H1 (cell line): ENCODE measurements around the gene C16orf87. TPM values are rescaled to one million over a fixed set of nuclear protein-coding genes. Genes with fewer than 3 reads are reported as not detected.

Experiments
- BACH1 ChIP-seq: IDR thresholded peaks from 2 replicates; pipeline ENCODE4 v1.6.1; 2012; ENCODE audit warnings: low read length, improper control_type of control experiment
- MAFK ChIP-seq: IDR thresholded peaks from 2 replicates; pipeline ENCODE4 v1.6.1; 2012; ENCODE audit warnings: low read depth, mild to moderate bottlenecking, improper control_type of control experiment, low read length
- polyA plus RNA-seq, 7 experiments: library from polyadenylated mRNA; depleted of rRNA in 3 of 7; stranded (reverse) in 5 of 7; unstranded in 2 of 7; fragments of >200 nt in 5 of 7; fragments of 200-250 nt in 2 of 7; gene quantifications; 1 replicate in 5 of 7; 2 replicates in 1 of 7; 4 replicates in 1 of 7; pipeline versions ENCODE4 v1.2.1 to v1.2.3, GENCODE V29; 2011 to 2013; ENCODE audit warnings: missing spikeins in 2 of 7, mixed read lengths in 2 of 7
- total RNA-seq: library from RNA; stranded (reverse); fragmentation: NEBNext Ultra II Directional; extraction: Animal tissue kit (Norgen Biotek cat#: 25700); gene quantifications from 2 replicates; pipeline ENCODE4 v1.2.1, GENCODE V29; 2021
- TF ChIP-seq, protein P1 (sequence below): fragments of 300-600 bp; sonication (generic); IDR thresholded peaks from 2 replicates; pipeline ENCODE4 v1.7.1; 2012; ENCODE audit warnings: low read length, moderate library complexity, mild to moderate bottlenecking, inconsistent platforms; ENCODE audit not compliant: insufficient replicate concordance

C16orf87 gene
- total and polyA plus RNA-seq, 2 of the 8 experiments (the other 6 are each of a cell fraction or from before 2014, with no cell fraction given): 4.8 to 21.8 TPM

GRCh38 chr16:46803373-46803772, 27.6 kb downstream of the C16orf87 start (continued):
- TF ChIP-seq, protein P1, sequence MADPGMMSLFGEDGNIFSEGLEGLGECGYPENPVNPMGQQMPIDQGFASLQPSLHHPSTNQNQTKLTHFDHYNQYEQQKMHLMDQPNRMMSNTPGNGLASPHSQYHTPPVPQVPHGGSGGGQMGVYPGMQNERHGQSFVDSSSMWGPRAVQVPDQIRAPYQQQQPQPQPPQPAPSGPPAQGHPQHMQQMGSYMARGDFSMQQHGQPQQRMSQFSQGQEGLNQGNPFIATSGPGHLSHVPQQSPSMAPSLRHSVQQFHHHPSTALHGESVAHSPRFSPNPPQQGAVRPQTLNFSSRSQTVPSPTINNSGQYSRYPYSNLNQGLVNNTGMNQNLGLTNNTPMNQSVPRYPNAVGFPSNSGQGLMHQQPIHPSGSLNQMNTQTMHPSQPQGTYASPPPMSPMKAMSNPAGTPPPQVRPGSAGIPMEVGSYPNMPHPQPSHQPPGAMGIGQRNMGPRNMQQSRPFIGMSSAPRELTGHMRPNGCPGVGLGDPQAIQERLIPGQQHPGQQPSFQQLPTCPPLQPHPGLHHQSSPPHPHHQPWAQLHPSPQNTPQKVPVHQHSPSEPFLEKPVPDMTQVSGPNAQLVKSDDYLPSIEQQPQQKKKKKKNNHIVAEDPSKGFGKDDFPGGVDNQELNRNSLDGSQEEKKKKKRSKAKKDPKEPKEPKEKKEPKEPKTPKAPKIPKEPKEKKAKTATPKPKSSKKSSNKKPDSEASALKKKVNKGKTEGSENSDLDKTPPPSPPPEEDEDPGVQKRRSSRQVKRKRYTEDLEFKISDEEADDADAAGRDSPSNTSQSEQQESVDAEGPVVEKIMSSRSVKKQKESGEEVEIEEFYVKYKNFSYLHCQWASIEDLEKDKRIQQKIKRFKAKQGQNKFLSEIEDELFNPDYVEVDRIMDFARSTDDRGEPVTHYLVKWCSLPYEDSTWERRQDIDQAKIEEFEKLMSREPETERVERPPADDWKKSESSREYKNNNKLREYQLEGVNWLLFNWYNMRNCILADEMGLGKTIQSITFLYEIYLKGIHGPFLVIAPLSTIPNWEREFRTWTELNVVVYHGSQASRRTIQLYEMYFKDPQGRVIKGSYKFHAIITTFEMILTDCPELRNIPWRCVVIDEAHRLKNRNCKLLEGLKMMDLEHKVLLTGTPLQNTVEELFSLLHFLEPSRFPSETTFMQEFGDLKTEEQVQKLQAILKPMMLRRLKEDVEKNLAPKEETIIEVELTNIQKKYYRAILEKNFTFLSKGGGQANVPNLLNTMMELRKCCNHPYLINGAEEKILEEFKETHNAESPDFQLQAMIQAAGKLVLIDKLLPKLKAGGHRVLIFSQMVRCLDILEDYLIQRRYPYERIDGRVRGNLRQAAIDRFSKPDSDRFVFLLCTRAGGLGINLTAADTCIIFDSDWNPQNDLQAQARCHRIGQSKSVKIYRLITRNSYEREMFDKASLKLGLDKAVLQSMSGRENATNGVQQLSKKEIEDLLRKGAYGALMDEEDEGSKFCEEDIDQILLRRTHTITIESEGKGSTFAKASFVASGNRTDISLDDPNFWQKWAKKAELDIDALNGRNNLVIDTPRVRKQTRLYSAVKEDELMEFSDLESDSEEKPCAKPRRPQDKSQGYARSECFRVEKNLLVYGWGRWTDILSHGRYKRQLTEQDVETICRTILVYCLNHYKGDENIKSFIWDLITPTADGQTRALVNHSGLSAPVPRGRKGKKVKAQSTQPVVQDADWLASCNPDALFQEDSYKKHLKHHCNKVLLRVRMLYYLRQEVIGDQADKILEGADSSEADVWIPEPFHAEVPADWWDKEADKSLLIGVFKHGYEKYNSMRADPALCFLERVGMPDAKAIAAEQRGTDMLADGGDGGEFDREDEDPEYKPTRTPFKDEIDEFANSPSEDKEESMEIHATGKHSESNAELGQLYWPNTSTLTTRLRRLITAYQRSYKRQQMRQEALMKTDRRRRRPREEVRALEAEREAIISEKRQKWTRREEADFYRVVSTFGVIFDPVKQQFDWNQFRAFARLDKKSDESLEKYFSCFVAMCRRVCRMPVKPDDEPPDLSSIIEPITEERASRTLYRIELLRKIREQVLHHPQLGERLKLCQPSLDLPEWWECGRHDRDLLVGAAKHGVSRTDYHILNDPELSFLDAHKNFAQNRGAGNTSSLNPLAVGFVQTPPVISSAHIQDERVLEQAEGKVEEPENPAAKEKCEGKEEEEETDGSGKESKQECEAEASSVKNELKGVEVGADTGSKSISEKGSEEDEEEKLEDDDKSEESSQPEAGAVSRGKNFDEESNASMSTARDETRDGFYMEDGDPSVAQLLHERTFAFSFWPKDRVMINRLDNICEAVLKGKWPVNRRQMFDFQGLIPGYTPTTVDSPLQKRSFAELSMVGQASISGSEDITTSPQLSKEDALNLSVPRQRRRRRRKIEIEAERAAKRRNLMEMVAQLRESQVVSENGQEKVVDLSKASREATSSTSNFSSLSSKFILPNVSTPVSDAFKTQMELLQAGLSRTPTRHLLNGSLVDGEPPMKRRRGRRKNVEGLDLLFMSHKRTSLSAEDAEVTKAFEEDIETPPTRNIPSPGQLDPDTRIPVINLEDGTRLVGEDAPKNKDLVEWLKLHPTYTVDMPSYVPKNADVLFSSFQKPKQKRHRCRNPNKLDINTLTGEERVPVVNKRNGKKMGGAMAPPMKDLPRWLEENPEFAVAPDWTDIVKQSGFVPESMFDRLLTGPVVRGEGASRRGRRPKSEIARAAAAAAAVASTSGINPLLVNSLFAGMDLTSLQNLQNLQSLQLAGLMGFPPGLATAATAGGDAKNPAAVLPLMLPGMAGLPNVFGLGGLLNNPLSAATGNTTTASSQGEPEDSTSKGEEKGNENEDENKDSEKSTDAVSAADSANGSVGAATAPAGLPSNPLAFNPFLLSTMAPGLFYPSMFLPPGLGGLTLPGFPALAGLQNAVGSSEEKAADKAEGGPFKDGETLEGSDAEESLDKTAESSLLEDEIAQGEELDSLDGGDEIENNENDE: no peak
- TF ChIP-seq MAFK: peak; percentile 99
- TF ChIP-seq BACH1: peak; percentile 47; the same call in 1 of the 2 replicates
